CD14-positive monocyte (primary cell): ENCODE results near the gene MTCH2. TPM values are rescaled to one million over a fixed set of nuclear protein-coding genes. Genes with fewer than 3 reads are reported as not detected.

Experiments
- DNase-seq, 3 donors: peaks; one replicate each; pipeline ENCODE4 v3.0.0-alpha.2; 2011 to 2022
- H2AFZ ChIP-seq: 2 replicates; pipeline ENCODE4 v1.6.0; 2012; ENCODE audit warnings: mild to moderate bottlenecking, low read depth, low read length, inconsistent platforms; ENCODE audit not compliant: insufficient read depth, poor library complexity, severe bottlenecking
- H3K27ac ChIP-seq, 2 donors: 1 replicate in 1 of 2; 2 replicates in 1 of 2; pipeline ENCODE4 v1.5.1; 2012 to 2013; ENCODE audit warnings: low read length in 2 of 2, control low read depth in 1 of 2, inconsistent platforms in 1 of 2, low read depth in 1 of 2, mild to moderate bottlenecking in 1 of 2
- H3K27me3 ChIP-seq, 2 donors: one replicate each; pipeline versions ENCODE4 v1.6.0 to v1.6.1; 2011 to 2013; ENCODE audit warnings: low read length in 2 of 2; ENCODE audit not compliant: control insufficient read depth in 2 of 2, insufficient read depth in 2 of 2
- H3K36me3 ChIP-seq, 2 donors: replicated peaks in 1 of 2; 1 replicate in 1 of 2; 2 replicates in 1 of 2; pipeline versions ENCODE4 v1.5.1 to v1.6.1; 2012 to 2013; ENCODE audit warnings: low read length in 2 of 2, control low read depth in 1 of 2, inconsistent platforms in 1 of 2, mild to moderate bottlenecking in 1 of 2; ENCODE audit not compliant: insufficient read depth in 2 of 2, control insufficient read depth in 1 of 2
- H3K4me1 ChIP-seq, 2 donors: 1 replicate in 1 of 2; 2 replicates in 1 of 2; pipeline versions ENCODE4 v1.5.1 to v1.6.1; 2012 to 2013; ENCODE audit warnings: low read length in 2 of 2, control low read depth in 1 of 2, inconsistent platforms in 1 of 2, mild to moderate bottlenecking in 1 of 2, moderate library complexity in 1 of 2; ENCODE audit not compliant: insufficient read depth in 2 of 2, control insufficient read depth in 1 of 2
- H3K4me2 ChIP-seq: replicated peaks from 2 replicates; pipeline ENCODE3; 2012; ENCODE audit warnings: low read length, moderate library complexity, mild to moderate bottlenecking; ENCODE audit not compliant: poor library complexity, severe bottlenecking; ENCODE audit errors: extremely low read depth
- H3K4me3 ChIP-seq, 3 experiments: fragments of 200-600 bp in 1 of 3; sonication (generic) in 1 of 3; replicated peaks in 1 of 3; 1 replicate in 2 of 3; 2 replicates in 1 of 3; pipeline ENCODE4 v1.5.1; 2011 to 2013; ENCODE audit warnings: low read length in 3 of 3, mild to moderate bottlenecking in 3 of 3, control low read depth in 2 of 3, low read depth in 2 of 3, inconsistent platforms in 1 of 3, moderate library complexity in 1 of 3
- H3K79me2 ChIP-seq: 2 replicates; pipeline ENCODE4 v1.6.0; 2012; ENCODE audit warnings: mild to moderate bottlenecking, control low read depth, inconsistent platforms, low read length, moderate library complexity; ENCODE audit not compliant: insufficient read depth
- H3K9ac ChIP-seq: 2 replicates; pipeline ENCODE4 v1.6.0; 2017; ENCODE audit warnings: low read length, mild to moderate bottlenecking; ENCODE audit not compliant: insufficient read depth, poor library complexity, severe bottlenecking
- H3K9me3 ChIP-seq, 2 donors: replicated peaks in 1 of 2; 1 replicate in 1 of 2; 2 replicates in 1 of 2; pipeline versions ENCODE4 v1.5.1 to v1.6.1; 2012 to 2013; ENCODE audit warnings: low read length in 2 of 2, control low read depth in 1 of 2; ENCODE audit not compliant: control insufficient read depth in 1 of 2, insufficient read depth in 1 of 2
- H4K20me1 ChIP-seq: 2 replicates; pipeline ENCODE4 v1.6.0; 2012; ENCODE audit warnings: mild to moderate bottlenecking, low read length, control low read depth, moderate library complexity; ENCODE audit not compliant: insufficient read depth
- H3K27ac Mint-ChIP-seq, 7 donors: one replicate each; pipeline ENCODE4 v1.8.0; 2020; ENCODE audit warnings: mild to moderate bottlenecking in 7 of 7, mixed read lengths in 7 of 7, moderate library complexity in 6 of 7, inconsistent platforms in 2 of 7
- H3K27me3 Mint-ChIP-seq, 3 donors: one replicate each; pipeline ENCODE4 v1.8.0; 2021 to 2022; ENCODE audit warnings: low read depth in 3 of 3, mild to moderate bottlenecking in 3 of 3, mixed read lengths in 3 of 3, moderate library complexity in 3 of 3, inconsistent platforms in 1 of 3
- H3K36me3 Mint-ChIP-seq, 2 donors: one replicate each; pipeline ENCODE4 v1.8.0; 2020; ENCODE audit warnings: mixed read lengths in 2 of 2, inconsistent platforms in 1 of 2, mild to moderate bottlenecking in 1 of 2
- H3K4me1 Mint-ChIP-seq: one replicate; pipeline ENCODE4 v1.8.0; 2020; ENCODE audit warnings: mild to moderate bottlenecking, mixed read lengths
- H3K4me3 Mint-ChIP-seq, 2 donors: one replicate each; pipeline ENCODE4 v1.8.0; 2020; ENCODE audit warnings: mild to moderate bottlenecking in 2 of 2, mixed read lengths in 2 of 2, moderate library complexity in 1 of 2
- H3K9me3 Mint-ChIP-seq, 7 donors: one replicate each; pipeline ENCODE4 v1.8.0; 2020 to 2022; ENCODE audit warnings: mixed read lengths in 7 of 7, mild to moderate bottlenecking in 6 of 7, moderate library complexity in 6 of 7, inconsistent platforms in 2 of 7
- CTCF ChIP-seq: fragments of 200-600 bp; IDR thresholded peaks from one replicate; pipeline ENCODE4 v1.8.0; 2022; ENCODE audit warnings: antibody characterized with exemption, mild to moderate bottlenecking
- WGBS: methylation state at CpG from one replicate; pipeline ENCODE4 v1.1.5; 2013; ENCODE audit warnings: missing lambda C conversion rate; ENCODE audit not compliant: insufficient coverage; 5-methylcytosine and 5-hydroxymethylcytosine counted together
- intact Hi-C, 2 donors: fragments of 100-400 bp; cut with micrococcal nuclease; formaldehyde crosslinking; loops; one replicate each; pipeline versions ENCODE4 v1.15.0 to v1.15.1; 2023
- polyA plus RNA-seq, 3 donors: library from polyadenylated mRNA; depleted of rRNA in 1 of 3; unstranded in 2 of 3; stranded (reverse) in 1 of 3; fragments of 300-500 nt in 2 of 3; fragments of >200 nt in 1 of 3; fragmentation: Illumina TruSeq in 2 of 3; gene quantifications; 1 replicate in 2 of 3; 2 replicates in 1 of 3; pipeline ENCODE4 v1.2.3, GENCODE V29; 2012 to 2021

MTCH2 gene
- polyA plus RNA-seq, 3 donors, result 31.7 to 116 (median 98.0) TPM

- Histone ChIP-seq H3K9me3 (no peaks in the 10 kb centered on the region), H3K4me1 (no peaks in the 10 kb centered on the region), H3K27me3 (no peaks in the 10 kb centered on the region), H3K36me3 (peaks cover 69 to 94% of the 10 kb centered on the region in 2 donors), H2AFZ (no peak overlapping the region), H3K27ac (no peak overlapping the region), H3K9ac (no peak overlapping the region), H3K79me2 (no peaks in the 10 kb centered on the region), H4K20me1 (no peaks in the 10 kb centered on the region), H3K4me3 (no peak overlapping the region), H3K4me2 (no peak overlapping the region)
- TF ChIP-seq CTCF, result no peak
- intact Hi-C loops, result loop anchor here in 1 of 2 donors (10.0 kb wide), 1 partner anchor 114 kb away; no protein-coding TSS in a partner anchor
- H3K27me3 Mint-ChIP-seq, result no peaks in the 10 kb centered on the region
- no peak overlapping the region for H3K27ac Mint-ChIP-seq
- peaks cover 56 to 89% of the 10 kb centered on the region in 2 donors for H3K36me3 Mint-ChIP-seq
- no peak overlapping the region for H3K4me3 Mint-ChIP-seq
- DNase-seq, result no peak
- H3K9me3 Mint-ChIP-seq, result no peaks in the 10 kb centered on the region
- H3K4me1 Mint-ChIP-seq, result no peaks in the 10 kb centered on the region
- no CpG with 5 or more reads among the region's 2 CpGs for WGBS
Measured at GRCh38 chr11:47620836-47621378, 21.5 kb downstream of the MTCH2 start.

- Histone ChIP-seq H3K4me3 (no peak overlapping the region), H3K79me2 (no peaks in the 10 kb centered on the region), H3K36me3 (peaks cover 39 to 68% of the 10 kb centered on the region in 2 donors), H3K4me2 (no peak overlapping the region), H3K9ac (no peak overlapping the region), H3K27ac (no peak overlapping the region), H2AFZ (no peak overlapping the region), H3K9me3 (no peaks in the 10 kb centered on the region), H3K4me1 (no peaks in the 10 kb centered on the region), H3K27me3 (no peaks in the 10 kb centered on the region), H4K20me1 (no peaks in the 10 kb centered on the region)
- H3K27ac Mint-ChIP-seq, result peak overlapping the region in 2 of 7 donors; percentile 28 to 58
- DNase-seq, result no peak
- no peaks in the 10 kb centered on the region for H3K9me3 Mint-ChIP-seq
- H3K27me3 Mint-ChIP-seq, result no peaks in the 10 kb centered on the region
- intact Hi-C loops, result loop anchor here in 1 of 2 donors (10.0 kb wide), 1 partner anchor 313 kb away; no protein-coding TSS in a partner anchor
- peaks cover 41 to 62% of the 10 kb centered on the region in 2 donors for H3K36me3 Mint-ChIP-seq
- no peaks in the 10 kb centered on the region for H3K4me1 Mint-ChIP-seq
- WGBS, result no CpG with 5 or more reads among the region's 3 CpGs
- TF ChIP-seq CTCF, result peak; percentile 13
- no peak overlapping the region for H3K4me3 Mint-ChIP-seq
Measured at GRCh38 chr11:47617417-47617809, 24.9 kb downstream of the MTCH2 start.
